Amniotic stem cell (primary cell): Measurements from ENCODE around the gene ARGFX.
"Not testable (repeated sequence)": the region's sequence is repeated elsewhere in the genome, so short reads cannot be mapped to it uniquely, and the experiment has no call there.

Experiments
- DNase-seq: peaks from one replicate; lab custom pipeline; 2025; lab: John Stamatoyannopoulos, UW

ARGFX gene

GRCh38 chr3:121599900-121600299 lies 32.2 kb downstream of the ARGFX start:
- not testable (repeated sequence) for DNase-seq

GRCh38 chr3:121601212-121601812 lies 33.6 kb downstream of the ARGFX start:
- DNase-seq = no peak

DNA sequence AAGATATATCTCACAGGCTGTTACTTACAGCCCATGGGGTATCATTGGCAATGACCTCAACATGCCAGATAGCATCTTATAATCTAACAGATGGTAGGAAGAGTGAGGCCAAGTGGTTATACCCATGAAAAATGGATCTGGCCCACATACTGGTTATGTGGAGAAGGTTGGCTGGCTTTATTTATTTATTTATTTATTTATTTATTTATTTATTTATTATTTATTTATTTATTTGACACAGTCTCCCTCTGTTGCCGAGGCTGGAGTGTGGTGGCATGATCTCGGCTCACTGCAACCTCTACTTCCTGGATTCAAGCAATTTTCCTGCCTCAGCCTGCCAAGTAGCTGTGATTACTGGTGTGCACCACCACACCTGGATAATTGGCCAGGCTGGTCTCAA lies 37.0 kb downstream of the ARGFX start:
- no peak for DNase-seq

DNA sequence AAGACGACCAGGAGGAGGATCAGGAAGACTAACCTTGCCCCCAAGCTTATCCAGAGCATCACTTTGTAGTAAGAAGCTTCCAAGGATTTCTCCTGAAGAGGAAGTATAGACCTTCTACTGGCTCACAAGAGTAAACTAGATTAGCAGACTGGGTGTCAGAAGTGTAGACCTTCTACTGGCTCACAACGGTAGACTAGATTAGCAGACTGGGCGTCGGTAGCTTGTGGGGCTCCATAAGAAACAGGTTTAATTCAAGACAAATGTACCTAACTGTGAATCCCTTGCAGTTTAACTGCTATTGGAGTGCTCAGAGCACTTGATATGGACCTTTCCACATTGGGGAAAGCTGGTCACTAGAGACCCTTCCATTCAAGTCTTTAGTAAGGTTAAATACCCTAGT lies 38.4 kb downstream of the ARGFX start:
- no peak for DNase-seq
